HepG2 (cell line): Measurements from ENCODE around the gene GALR1. TPM values are rescaled to one million over a fixed set of nuclear protein-coding genes. Genes with fewer than 3 reads are reported as not detected.

Experiments used
- ATAC-seq: fragments of 200-7000 bp; cut with Tn5 transposase; 3 replicates; pipeline ENCODE4 v1.9.1; 2020; ENCODE audit warnings: mild to moderate bottlenecking, moderate library complexity
- BruUV-seq: library from RNA; stranded (reverse); fragments of 400-500 nt; replicated peaks from 2 replicates; lab custom pipeline; 2021; lab: Mats Ljungman, UMichigan
- CTCF ChIA-PET: fragments of 300-600 bp; formaldehyde crosslinking; extraction: SDS; loops from one replicate; lab custom pipeline; 2021; ENCODE audit warnings: low total read pairs, inconsistent platforms, low intra/inter-chr PET ratio; lab: Yijun Ruan, JAX
- POLR2A ChIA-PET: fragments of 350-600 bp; sonication (Branson Sonifier 250); formaldehyde crosslinking; loops from one replicate; lab custom pipeline; 2020; ENCODE audit warnings: antibody characterized with exemption, inconsistent platforms; lab: Yijun Ruan, JAX
- DNase-seq: peaks from one replicate; pipeline ENCODE4 v3.0.0-alpha.2; 2015; ENCODE audit warnings: low spot score
- FAIRE-seq: peaks from 3 replicates; lab custom pipeline; 2011; peaks lifted over from hg19 to GRCh38; lab: Jason Lieb, UNC
- H2AFZ ChIP-seq: one replicate; pipeline ENCODE4 v1.6.1; 2011; ENCODE audit warnings: low read length, inconsistent platforms
- H3K27ac ChIP-seq: fragments of 300-600 bp; 3 replicates; pipeline ENCODE4 v1.8.0; 2011; ENCODE audit warnings: mixed run types, mild to moderate bottlenecking, mixed read lengths, low read length, inconsistent platforms; ENCODE audit not compliant: insufficient read depth; ENCODE audit errors: extremely low read length
- H3K27me3 ChIP-seq, 2 experiments: fragments of 200-600 bp in 1 of 2; 2 replicates in 1 of 2; 3 replicates in 1 of 2; pipeline versions ENCODE4 v1.6.0 to v1.8.0; 2011; ENCODE audit warnings: low read length in 2 of 2, mild to moderate bottlenecking in 2 of 2, moderate library complexity in 2 of 2, inconsistent platforms in 1 of 2; ENCODE audit not compliant: insufficient read depth in 2 of 2, control insufficient read depth in 1 of 2
- H3K36me3 ChIP-seq, 2 experiments: fragments of 200-600 bp in 1 of 2; replicated peaks in 1 of 2; 2 replicates in 1 of 2; 3 replicates in 1 of 2; pipeline versions ENCODE4 v1.5.1 to v1.8.0; 2011; ENCODE audit warnings: low read length in 2 of 2, inconsistent platforms in 1 of 2; ENCODE audit not compliant: insufficient read depth in 2 of 2, control insufficient read depth in 1 of 2
- H3K4me1 ChIP-seq: 2 replicates; pipeline ENCODE4 v1.5.1; 2012; ENCODE audit warnings: low read length, inconsistent platforms; ENCODE audit not compliant: insufficient read depth
- H3K4me2 ChIP-seq: 2 replicates; pipeline ENCODE4 v1.6.0; 2011; ENCODE audit warnings: low read depth, low read length, inconsistent platforms
- H3K4me3 ChIP-seq, 3 experiments: fragments of 200-600 bp in 1 of 3; sonication (generic), shearing (Covaris generic) in 1 of 3; replicated peaks in 1 of 3; 2 replicates each; pipeline ENCODE4 v1.5.1; 2011 to 2016; ENCODE audit warnings: low read length in 3 of 3, inconsistent platforms in 2 of 3, low read depth in 2 of 3, mild to moderate bottlenecking in 2 of 3, control low read depth in 1 of 3, mixed read lengths in 1 of 3; ENCODE audit not compliant: insufficient read depth in 1 of 3
- H3K79me2 ChIP-seq: one replicate; pipeline ENCODE4 v1.6.1; 2011; ENCODE audit warnings: low read length, inconsistent platforms; ENCODE audit not compliant: insufficient read depth
- H3K9ac ChIP-seq: 2 replicates; pipeline ENCODE4 v1.6.0; 2011; ENCODE audit warnings: mild to moderate bottlenecking, low read depth, low read length, inconsistent platforms; ENCODE audit not compliant: insufficient read depth
- H3K9me3 ChIP-seq: 2 replicates; pipeline ENCODE4 v1.5.1; 2012; ENCODE audit warnings: mild to moderate bottlenecking, low read length
- H4K20me1 ChIP-seq: 2 replicates; pipeline ENCODE4 v1.6.0; 2011; ENCODE audit warnings: inconsistent platforms, mild to moderate bottlenecking, low read length, moderate library complexity; ENCODE audit not compliant: insufficient read depth
- AGO2 ChIP-seq: fragments of 200-400 bp; formaldehyde crosslinking; optimal IDR thresholded peaks from 2 replicates; pipeline ENCODE3; 2017; ENCODE audit warnings: mild to moderate bottlenecking, low read depth, low read length, moderate library complexity
- AKAP8 ChIP-seq: sonication (generic); formaldehyde crosslinking; IDR thresholded peaks from 2 replicates; pipeline ENCODE4 v1.5.1; 2020; ENCODE audit warnings: mild to moderate bottlenecking, missing genetic modification reagents
- CENPT ChIP-seq: sonication (generic); formaldehyde crosslinking; IDR thresholded peaks from 2 replicates; pipeline ENCODE4 v1.8.0; 2022; ENCODE audit warnings: low read depth, mild to moderate bottlenecking, moderate library complexity, missing genetic modification reagents
- FOSL2 ChIP-seq: sonication (generic); formaldehyde crosslinking; IDR thresholded peaks from 2 replicates; pipeline ENCODE4 v1.4.0; 2020; ENCODE audit warnings: missing genetic modification reagents
- FOXA1 ChIP-seq, 2 experiments: fragments of 450-650 bp in 1 of 2; sonication (generic) in 1 of 2; formaldehyde crosslinking in 1 of 2; IDR thresholded peaks; 2 replicates each; pipeline versions ENCODE4 v1.4.0 to v1.6.1; 2016 to 2020; ENCODE audit warnings: missing genetic modification reagents in 1 of 2
- PHF21A ChIP-seq: sonication (generic); formaldehyde crosslinking; IDR thresholded peaks from 2 replicates; pipeline ENCODE4 v1.5.0; 2020; ENCODE audit warnings: mild to moderate bottlenecking, missing genetic modification reagents
- SOX5 ChIP-seq: IDR thresholded peaks from 2 replicates; pipeline ENCODE4 v1.6.1; 2016; ENCODE audit warnings: borderline replicate concordance
- SSRP1 ChIP-seq: IDR thresholded peaks from 2 replicates; pipeline ENCODE4 v1.6.1; 2016; ENCODE audit warnings: control low read depth
- ZNF30 ChIP-seq: sonication (generic); formaldehyde crosslinking; IDR thresholded peaks from 2 replicates; pipeline ENCODE4 v1.5.0; 2020; ENCODE audit warnings: mild to moderate bottlenecking, missing genetic modification reagents
- ZNF724P ChIP-seq: sonication (generic); formaldehyde crosslinking; IDR thresholded peaks from 2 replicates; pipeline ENCODE4 v1.8.0; 2022; ENCODE audit warnings: missing genetic modification reagents, borderline replicate concordance
- ZNF775 ChIP-seq: sonication (generic); formaldehyde crosslinking; IDR thresholded peaks from 2 replicates; pipeline ENCODE4 v1.4.0; 2020; ENCODE audit warnings: missing genetic modification reagents, mild to moderate bottlenecking, moderate library complexity, borderline replicate concordance
- WGBS: methylation state at CpG from one replicate; pipeline ENCODE4 v1.1.6; 2017; ENCODE audit warnings: low lambda C conversion rate; 5-methylcytosine and 5-hydroxymethylcytosine counted together
- in situ Hi-C: cut with HindIII; loops from 2 replicates; pipeline ENCODE4 v1.10.0; 2017; ENCODE audit warnings: low pct_unique_long_range_greater_than_20kb; ENCODE audit not compliant: extremely low pct_ligation_motif_present
- intact Hi-C: fragments of 100-400 bp; cut with micrococcal nuclease; formaldehyde crosslinking; loops from one replicate; pipeline ENCODE4 v1.10.0; 2022; ENCODE audit not compliant: unreplicated experiment
- polyA plus RNA-seq, 8 experiments: library from polyadenylated mRNA; depleted of rRNA in 3 of 8; stranded (reverse) in 7 of 8; unstranded in 1 of 8; fragments of >200 nt; fragmentation: Illumina TruSeq in 4 of 8; extraction: Trizol in 4 of 8; gene quantifications; 2 replicates each; pipeline versions ENCODE4 v1.2.1 to v1.2.3, GENCODE V29; 2011 to 2016; ENCODE audit warnings: low read depth in 4 of 8, missing spikeins in 1 of 8, mixed read lengths in 1 of 8; ENCODE audit not compliant: insufficient read depth in 1 of 8
- total RNA-seq, 5 experiments: library from RNA; depleted of rRNA; stranded (reverse); fragments of >200 nt; fragmentation: Illumina TruSeq; extraction: Trizol; gene quantifications; 2 replicates each; pipeline ENCODE4 v1.2.3, GENCODE V29; 2016; ENCODE audit warnings: low read depth in 1 of 5
- TF ChIP-seq, protein P1 (sequence below): sonication (generic); formaldehyde crosslinking; IDR thresholded peaks from 2 replicates; pipeline ENCODE4 v1.4.0; 2020; ENCODE audit warnings: mild to moderate bottlenecking, missing genetic modification reagents
- TF ChIP-seq, protein P2 (sequence below): sonication (generic); formaldehyde crosslinking; IDR thresholded peaks from 2 replicates; pipeline ENCODE4 v1.4.0; 2020; ENCODE audit warnings: missing genetic modification reagents
- TF ChIP-seq, protein P3 (sequence below): sonication (generic); formaldehyde crosslinking; IDR thresholded peaks from 2 replicates; pipeline ENCODE4 v1.5.0; 2020; ENCODE audit warnings: mild to moderate bottlenecking, missing genetic modification reagents

GALR1 gene
- total and polyA plus RNA-seq, 2 of the 13 experiments (the other 11 are each of a cell fraction or from before 2014, with no cell fraction given), result not detected

DNA sequence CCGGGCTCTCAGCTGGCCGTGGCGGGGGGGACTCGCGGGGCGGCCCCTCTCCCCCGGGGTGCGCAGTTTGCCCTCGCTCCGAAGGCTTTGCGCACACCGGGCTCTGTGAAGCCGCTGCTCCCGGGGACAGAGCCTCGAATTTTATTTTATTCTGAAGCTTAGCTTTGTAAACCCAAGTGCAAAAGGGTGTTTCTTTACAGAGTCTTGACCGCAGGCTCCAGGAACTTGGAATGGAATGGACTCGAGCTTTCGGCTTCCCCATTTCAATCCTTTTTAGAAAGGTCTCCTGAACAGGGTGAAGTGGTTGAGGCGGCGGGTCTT is 2.0 kb downstream of the GALR1 start:
- in situ Hi-C loops, result no loop called here
- Histone ChIP-seq H3K4me1 (no peaks in the 10 kb centered on the region), H3K4me3 (no peak overlapping the region), H3K27ac (no peak overlapping the region), H3K9ac (no peak overlapping the region), H3K4me2 (no peak overlapping the region), H3K36me3 (no peaks in the 10 kb centered on the region), H2AFZ (no peak overlapping the region), H4K20me1 (no peaks in the 10 kb centered on the region), H3K79me2 (no peaks in the 10 kb centered on the region), H3K27me3 (peaks cover 1 to 28% of the 10 kb centered on the region in 2 experiments; a peak in 3 of 5 replicates), H3K9me3 (no peaks in the 10 kb centered on the region)
- CTCF ChIA-PET, result no interaction called here
- intact Hi-C loops, result no loop called here
- FAIRE-seq, result no peak
- no TSS peak for BruUV-seq
- 33% methylated on average over 7 of the region's 20 CpGs for WGBS
- DNase-seq, result no peak
- POLR2A ChIA-PET, result no interaction called here
- no peak for ATAC-seq
- TF ChIP-seq SSRP1 (CRISPR knock-in tag), result no peak
- no peak for TF ChIP-seq PHF21A (CRISPR knock-in tag)
- no peak for TF ChIP-seq FOXA1 (IDR thresholded peaks at IDR 0.05)
- TF ChIP-seq FOXA1 (CRISPR knock-in tag; IDR thresholded peaks at IDR 0.05), result no peak
- TF ChIP-seq FOSL2 (CRISPR knock-in tag), result no peak
- TF ChIP-seq, protein P1, sequence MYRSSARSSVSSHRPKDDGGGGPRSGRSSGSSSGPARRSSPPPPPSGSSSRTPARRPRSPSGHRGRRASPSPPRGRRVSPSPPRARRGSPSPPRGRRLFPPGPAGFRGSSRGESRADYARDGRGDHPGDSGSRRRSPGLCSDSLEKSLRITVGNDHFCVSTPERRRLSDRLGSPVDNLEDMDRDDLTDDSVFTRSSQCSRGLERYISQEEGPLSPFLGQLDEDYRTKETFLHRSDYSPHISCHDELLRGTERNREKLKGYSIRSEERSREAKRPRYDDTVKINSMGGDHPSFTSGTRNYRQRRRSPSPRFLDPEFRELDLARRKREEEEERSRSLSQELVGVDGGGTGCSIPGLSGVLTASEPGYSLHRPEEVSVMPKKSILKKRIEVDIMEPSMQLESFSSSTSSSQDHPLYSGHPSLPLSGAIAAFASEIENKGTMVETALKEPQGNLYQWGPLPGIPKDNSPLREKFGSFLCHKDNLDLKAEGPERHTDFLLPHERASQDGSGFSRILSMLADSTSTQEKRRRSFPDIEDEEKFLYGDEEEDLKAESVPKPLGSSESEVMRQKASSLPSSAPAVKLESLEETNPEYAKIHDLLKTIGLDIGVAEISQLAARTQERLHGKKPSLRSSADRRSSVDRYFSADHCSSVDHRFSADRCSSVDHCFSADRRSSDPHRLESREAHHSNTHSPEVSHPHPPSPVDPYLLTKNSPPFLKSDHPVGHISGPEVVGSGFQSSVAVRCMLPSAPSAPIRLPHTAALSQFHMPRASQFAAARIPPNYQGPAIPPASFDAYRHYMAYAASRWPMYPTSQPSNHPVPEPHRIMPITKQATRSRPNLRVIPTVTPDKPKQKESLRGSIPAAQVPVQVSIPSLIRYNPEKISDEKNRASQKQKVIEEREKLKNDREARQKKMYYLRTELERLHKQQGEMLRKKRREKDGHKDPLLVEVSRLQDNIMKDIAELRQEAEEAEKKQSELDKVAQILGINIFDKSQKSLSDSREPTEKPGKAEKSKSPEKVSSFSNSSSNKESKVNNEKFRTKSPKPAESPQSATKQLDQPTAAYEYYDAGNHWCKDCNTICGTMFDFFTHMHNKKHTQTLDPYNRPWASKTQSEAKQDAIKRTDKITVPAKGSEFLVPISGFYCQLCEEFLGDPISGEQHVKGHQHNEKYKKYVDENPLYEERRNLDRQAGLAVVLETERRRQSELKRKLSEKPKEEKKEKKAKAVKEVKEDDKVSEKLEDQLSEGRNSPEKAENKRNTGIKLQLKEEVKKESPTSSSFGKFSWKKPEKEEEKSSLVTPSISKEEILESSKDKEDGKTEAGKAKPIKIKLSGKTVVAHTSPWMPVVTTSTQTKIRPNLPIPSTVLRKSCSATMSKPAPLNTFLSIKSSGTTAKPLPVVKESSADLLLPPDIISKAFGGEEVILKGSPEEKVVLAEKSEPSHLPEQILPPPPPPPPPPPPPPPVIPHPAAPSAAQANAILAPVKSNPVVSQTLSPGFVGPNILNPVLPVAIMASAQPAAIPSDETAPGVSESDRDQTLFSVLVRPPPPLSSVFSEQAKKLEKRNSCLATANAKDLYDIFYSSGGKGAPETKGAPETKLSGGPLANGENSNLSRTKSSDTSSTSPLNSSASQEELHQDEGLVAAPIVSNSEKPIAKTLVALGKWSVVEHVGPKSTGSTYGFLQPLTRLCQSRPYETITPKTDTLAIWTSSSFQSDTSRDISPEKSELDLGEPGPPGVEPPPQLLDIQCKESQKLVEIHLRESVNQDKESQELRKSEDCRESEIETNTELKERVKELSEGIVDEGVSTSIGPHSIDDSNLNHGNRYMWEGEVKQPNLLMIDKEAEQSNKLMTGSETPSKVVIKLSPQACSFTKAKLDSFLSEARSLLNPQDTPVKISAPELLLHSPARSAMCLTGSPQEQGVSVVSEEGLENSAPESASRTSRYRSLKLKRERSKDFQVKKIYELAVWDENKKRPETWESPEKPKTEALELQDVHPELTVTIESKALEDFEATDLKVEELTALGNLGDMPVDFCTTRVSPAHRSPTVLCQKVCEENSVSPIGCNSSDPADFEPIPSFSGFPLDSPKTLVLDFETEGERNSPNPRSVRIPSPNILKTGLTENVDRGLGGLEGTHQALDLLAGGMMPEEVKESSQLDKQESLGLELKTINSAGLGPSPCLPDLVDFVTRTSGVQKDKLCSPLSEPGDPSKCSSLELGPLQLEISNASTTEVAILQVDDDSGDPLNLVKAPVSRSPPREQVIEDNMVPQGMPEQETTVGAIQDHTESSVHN (CRISPR knock-in tag), result no peak
- no peak for TF ChIP-seq ZNF30 (CRISPR knock-in tag)
- TF ChIP-seq ZNF775, result no peak
- TF ChIP-seq, protein P2, sequence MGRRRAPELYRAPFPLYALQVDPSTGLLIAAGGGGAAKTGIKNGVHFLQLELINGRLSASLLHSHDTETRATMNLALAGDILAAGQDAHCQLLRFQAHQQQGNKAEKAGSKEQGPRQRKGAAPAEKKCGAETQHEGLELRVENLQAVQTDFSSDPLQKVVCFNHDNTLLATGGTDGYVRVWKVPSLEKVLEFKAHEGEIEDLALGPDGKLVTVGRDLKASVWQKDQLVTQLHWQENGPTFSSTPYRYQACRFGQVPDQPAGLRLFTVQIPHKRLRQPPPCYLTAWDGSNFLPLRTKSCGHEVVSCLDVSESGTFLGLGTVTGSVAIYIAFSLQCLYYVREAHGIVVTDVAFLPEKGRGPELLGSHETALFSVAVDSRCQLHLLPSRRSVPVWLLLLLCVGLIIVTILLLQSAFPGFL (CRISPR knock-in tag), result no peak
- TF ChIP-seq ZNF724P (CRISPR knock-in tag), result no peak
- TF ChIP-seq AKAP8 (CRISPR knock-in tag), result no peak
- TF ChIP-seq AGO2, result no peak
- TF ChIP-seq SOX5, result no peak
- TF ChIP-seq CENPT, result no peak
- TF ChIP-seq, protein P3, sequence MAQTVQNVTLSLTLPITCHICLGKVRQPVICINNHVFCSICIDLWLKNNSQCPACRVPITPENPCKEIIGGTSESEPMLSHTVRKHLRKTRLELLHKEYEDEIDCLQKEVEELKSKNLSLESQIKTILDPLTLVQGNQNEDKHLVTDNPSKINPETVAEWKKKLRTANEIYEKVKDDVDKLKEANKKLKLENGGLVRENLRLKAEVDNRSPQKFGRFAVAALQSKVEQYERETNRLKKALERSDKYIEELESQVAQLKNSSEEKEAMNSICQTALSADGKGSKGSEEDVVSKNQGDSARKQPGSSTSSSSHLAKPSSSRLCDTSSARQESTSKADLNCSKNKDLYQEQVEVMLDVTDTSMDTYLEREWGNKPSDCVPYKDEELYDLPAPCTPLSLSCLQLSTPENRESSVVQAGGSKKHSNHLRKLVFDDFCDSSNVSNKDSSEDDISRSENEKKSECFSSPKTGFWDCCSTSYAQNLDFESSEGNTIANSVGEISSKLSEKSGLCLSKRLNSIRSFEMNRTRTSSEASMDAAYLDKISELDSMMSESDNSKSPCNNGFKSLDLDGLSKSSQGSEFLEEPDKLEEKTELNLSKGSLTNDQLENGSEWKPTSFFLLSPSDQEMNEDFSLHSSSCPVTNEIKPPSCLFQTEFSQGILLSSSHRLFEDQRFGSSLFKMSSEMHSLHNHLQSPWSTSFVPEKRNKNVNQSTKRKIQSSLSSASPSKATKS (CRISPR knock-in tag), result no peak
